Mucosa of gallbladder (tissue), 1 donor: ENCODE results near the gene RNF213. TPM values are rescaled to one million over a fixed set of nuclear protein-coding genes. Genes with fewer than 3 reads are reported as not detected.

Experiments used
- total RNA-seq: library from RNA; stranded (reverse); gene quantifications from one replicate; pipeline ENCODE4 v1.2.1, GENCODE V29; 2021
- donor health status: DM: no; HTN: no; CAD: no.

Gene RNF213
- total RNA-seq, 1 donor from 2014 or later: 147 TPM

Other genes starting within 250 kb of the RNF213 start
- 38.4 TPM for gene TBC1D16, start 225.0 kb upstream of the RNF213 start, total RNA-seq
- gene CCDC40, start 224.2 kb upstream of the RNF213 start, total RNA-seq: 13.5 TPM
- 105 TPM for gene GAA, start 159.3 kb upstream of the RNF213 start, total RNA-seq
- 57.9 TPM for gene EIF4A3, start 113.7 kb upstream of the RNF213 start, total RNA-seq
- gene CARD14, start 90.8 kb upstream of the RNF213 start, total RNA-seq: 0.29 TPM
- gene SGSH, start 40.5 kb upstream of the RNF213 start, total RNA-seq: 64.8 TPM
- 16.3 TPM for gene SLC26A11, start 40.4 kb upstream of the RNF213 start, total RNA-seq
- 26.2 TPM for gene ENDOV, start 154.3 kb downstream of the RNF213 start, total RNA-seq
- 5.7 TPM for gene NPTX1, start 215.8 kb downstream of the RNF213 start, total RNA-seq